Activated naive CD4-positive, alpha-beta T cell treated with anti-CD3 and anti-CD28 coated beads, Interleukin-2, amount 50 U/mL, for 24 hours (primary cell): ENCODE data around the gene FOSL2.
A peak's percentile ranks its signal among the peaks of the same experiment; 100 is the strongest.

Experiments used
- H3K27ac Mint-ChIP-seq: one replicate; pipeline ENCODE4 v1.8.0; 2021; ENCODE audit warnings: mild to moderate bottlenecking, mixed read lengths
- H3K27me3 Mint-ChIP-seq: one replicate; pipeline ENCODE4 v1.8.0; 2021; ENCODE audit warnings: mixed read lengths
- H3K36me3 Mint-ChIP-seq: one replicate; pipeline ENCODE4 v1.8.0; 2021; ENCODE audit warnings: mixed read lengths
- H3K4me1 Mint-ChIP-seq: one replicate; pipeline ENCODE4 v1.8.0; 2021; ENCODE audit warnings: mixed read lengths
- H3K4me3 Mint-ChIP-seq: one replicate; pipeline ENCODE4 v1.8.0; 2021; ENCODE audit warnings: mild to moderate bottlenecking, mixed read lengths
- H3K9me3 Mint-ChIP-seq: one replicate; pipeline ENCODE4 v1.8.0; 2021; ENCODE audit warnings: mixed read lengths

The FOSL2 gene

GRCh38 chr2:28352610-28353195 lies 40.0 kb upstream of the FOSL2 start:
- no peaks in the 10 kb centered on the region for H3K27me3 Mint-ChIP-seq
- peaks cover 20% of the 10 kb centered on the region for H3K4me1 Mint-ChIP-seq
- no peak overlapping the region for H3K4me3 Mint-ChIP-seq
- no peaks in the 10 kb centered on the region for H3K36me3 Mint-ChIP-seq
- no peak overlapping the region for H3K27ac Mint-ChIP-seq
- H3K9me3 Mint-ChIP-seq: no peaks in the 10 kb centered on the region

- H3K36me3 Mint-ChIP-seq: no peaks in the 10 kb centered on the region
- H3K9me3 Mint-ChIP-seq: no peaks in the 10 kb centered on the region
- H3K4me1 Mint-ChIP-seq: peaks cover 20% of the 10 kb centered on the region
- H3K4me3 Mint-ChIP-seq: no peak overlapping the region
- no peak overlapping the region for H3K27ac Mint-ChIP-seq
- H3K27me3 Mint-ChIP-seq: no peaks in the 10 kb centered on the region
Observed at GRCh38 chr2:28354920-28355520, 37.6 kb upstream of the FOSL2 start.

- Mint-ChIP-seq H3K36me3 (no peaks in the 10 kb centered on the region), H3K27me3 (no peaks in the 10 kb centered on the region), H3K4me1 (peaks cover 23% of the 10 kb centered on the region), H3K9me3 (no peaks in the 10 kb centered on the region), H3K4me3 (no peak overlapping the region), H3K27ac (no peak overlapping the region)
Observed at GRCh38 chr2:28355521-28356094, 37.0 kb upstream of the FOSL2 start.

DNA sequence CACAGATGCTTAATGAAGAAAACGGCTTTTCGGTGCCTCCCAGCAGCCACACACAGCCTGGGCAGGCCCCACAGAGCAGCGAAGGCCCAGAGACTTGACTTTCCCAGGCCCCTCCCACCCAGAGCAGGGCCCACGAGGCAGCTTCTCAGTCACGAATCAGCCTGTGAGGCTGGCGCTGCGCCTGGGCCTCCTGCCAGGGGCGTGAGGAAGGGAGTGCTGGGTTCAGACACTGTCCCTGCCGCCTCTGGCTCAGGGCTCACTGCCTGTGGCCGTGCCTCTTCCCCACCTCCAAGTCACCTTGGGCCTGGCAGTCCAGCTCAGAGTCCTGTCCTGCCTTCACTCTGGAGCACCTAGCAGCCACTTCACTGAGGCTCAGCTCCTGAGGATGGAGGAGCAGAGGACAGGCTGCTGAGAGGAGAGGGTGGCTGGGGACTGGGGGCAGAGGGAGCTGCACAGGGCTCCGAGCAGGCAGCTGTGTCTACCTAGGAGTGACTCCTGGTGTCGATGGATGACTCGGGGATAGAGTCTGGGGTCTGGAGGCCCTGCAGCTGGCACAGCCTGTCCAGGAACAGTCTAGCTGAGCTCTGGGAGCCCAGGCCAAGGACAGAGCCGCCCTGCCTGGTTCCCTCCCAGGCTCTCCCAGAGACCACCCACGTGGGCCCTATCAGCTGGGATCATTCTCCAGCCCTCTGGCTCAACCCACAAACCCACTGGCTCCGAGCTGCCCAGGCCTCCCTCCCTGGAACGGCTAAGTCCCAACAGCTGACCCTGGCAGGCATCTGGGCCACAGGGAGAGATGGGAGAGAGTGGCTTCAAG lies 36.4 kb upstream of the FOSL2 start:
- Mint-ChIP-seq H3K27me3 (no peaks in the 10 kb centered on the region), H3K9me3 (no peaks in the 10 kb centered on the region), H3K27ac (no peak overlapping the region), H3K36me3 (no peaks in the 10 kb centered on the region), H3K4me1 (peaks cover 29% of the 10 kb centered on the region), H3K4me3 (no peak overlapping the region)

DNA sequence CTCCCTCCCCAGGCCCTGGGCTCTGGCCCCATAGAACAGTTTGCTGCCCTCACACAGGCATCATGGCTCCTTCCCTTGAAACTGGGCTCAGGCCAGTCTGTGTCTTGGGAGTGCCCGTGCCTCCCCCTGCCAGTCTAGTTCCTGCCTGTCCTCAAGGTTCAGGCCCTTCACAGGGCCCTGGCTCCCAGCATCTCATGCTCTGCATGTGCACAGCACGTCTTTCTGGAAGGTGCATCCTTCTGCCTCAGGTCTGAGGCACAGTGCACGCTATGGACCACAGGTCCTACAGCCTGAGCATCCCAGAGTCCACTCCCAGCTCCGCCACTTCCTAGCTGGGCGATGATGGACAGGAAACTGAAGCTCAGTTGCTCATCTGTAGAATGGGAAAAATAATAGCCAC lies 35.6 kb upstream of the FOSL2 start:
- Mint-ChIP-seq H3K36me3 (no peaks in the 10 kb centered on the region), H3K9me3 (no peaks in the 10 kb centered on the region), H3K27me3 (no peaks in the 10 kb centered on the region), H3K27ac (no peak overlapping the region), H3K4me1 (peaks cover 34% of the 10 kb centered on the region), H3K4me3 (no peak overlapping the region)

- H3K36me3 Mint-ChIP-seq: no peaks in the 10 kb centered on the region
- no peak overlapping the region for H3K27ac Mint-ChIP-seq
- H3K9me3 Mint-ChIP-seq: no peaks in the 10 kb centered on the region
- no peak overlapping the region for H3K4me3 Mint-ChIP-seq
- H3K27me3 Mint-ChIP-seq: no peaks in the 10 kb centered on the region
- peaks cover 44% of the 10 kb centered on the region for H3K4me1 Mint-ChIP-seq
Observed at GRCh38 chr2:28357948-28358667, 34.5 kb upstream of the FOSL2 start.

DNA sequence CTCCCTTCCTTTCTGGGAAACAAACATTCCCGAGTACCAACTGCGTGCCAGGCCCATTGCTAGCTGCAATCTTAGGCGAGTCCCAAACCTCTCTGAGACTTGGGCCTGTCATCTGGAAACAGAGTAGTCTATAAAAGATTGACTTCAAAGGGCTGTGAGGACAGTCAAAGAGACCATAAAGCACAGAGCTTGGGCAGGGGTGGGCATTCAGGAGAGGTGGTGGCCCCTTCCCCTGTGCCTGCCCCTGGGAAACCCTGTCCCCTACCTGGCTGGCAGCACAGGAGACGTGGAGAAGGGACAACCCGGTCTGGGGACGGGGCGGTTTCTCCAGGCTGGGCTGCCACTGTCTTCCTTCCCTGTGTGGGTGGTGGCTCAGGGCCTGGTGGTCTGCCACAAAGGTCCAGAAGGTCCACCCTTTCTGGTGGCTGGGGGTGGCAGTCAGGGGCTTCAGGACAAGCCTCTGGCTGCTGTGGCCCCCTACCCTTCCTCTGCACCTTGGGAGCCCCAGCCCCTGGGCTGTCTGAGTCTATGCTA lies 33.9 kb upstream of the FOSL2 start:
- no peaks in the 10 kb centered on the region for H3K27me3 Mint-ChIP-seq
- H3K36me3 Mint-ChIP-seq: no peaks in the 10 kb centered on the region
- peak overlapping the region; percentile 74 for H3K4me3 Mint-ChIP-seq
- H3K9me3 Mint-ChIP-seq: no peaks in the 10 kb centered on the region
- peaks cover 47% of the 10 kb centered on the region for H3K4me1 Mint-ChIP-seq
- H3K27ac Mint-ChIP-seq: no peak overlapping the region

DNA sequence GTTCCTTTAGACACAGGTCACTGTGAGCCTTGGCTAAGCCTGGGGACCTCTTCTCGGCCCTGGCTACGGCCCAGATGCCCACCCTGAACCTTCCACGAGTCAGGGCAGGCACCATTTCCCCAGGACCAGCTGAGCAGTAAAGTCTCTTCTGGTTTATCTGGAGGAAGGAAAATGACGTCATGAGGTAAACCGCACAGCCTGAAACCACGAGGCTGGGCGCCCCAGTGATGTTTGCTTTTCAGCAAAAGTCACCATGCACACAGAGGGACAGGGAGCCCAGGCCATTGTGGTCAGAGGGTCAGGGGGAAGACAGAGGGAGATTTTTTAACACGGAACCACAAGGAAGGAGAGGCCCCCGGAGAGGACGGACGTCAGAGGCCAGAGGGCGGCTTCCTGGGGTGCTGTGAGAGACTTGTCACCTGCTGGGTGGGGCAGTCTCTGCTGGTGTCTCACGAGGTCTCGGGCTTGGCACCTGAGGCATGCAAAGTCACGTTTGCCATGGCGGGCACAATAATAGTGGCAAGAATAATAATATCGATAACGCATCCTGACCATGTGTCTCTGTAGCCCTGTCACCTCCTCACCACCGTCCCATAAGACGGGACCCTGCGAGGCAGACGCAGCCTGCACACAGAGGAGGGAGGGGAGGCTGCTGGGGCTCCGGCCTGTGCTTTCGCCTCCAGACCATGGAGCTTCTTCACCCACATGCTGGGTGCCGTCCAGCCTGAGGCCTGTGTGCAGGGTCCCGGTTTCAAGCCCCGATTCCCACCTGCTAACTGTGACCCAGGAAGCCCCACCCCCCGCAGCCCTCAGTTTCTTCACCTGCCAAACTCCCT lies 33.2 kb upstream of the FOSL2 start:
- H3K27me3 Mint-ChIP-seq: no peaks in the 10 kb centered on the region
- H3K9me3 Mint-ChIP-seq: no peaks in the 10 kb centered on the region
- no peaks in the 10 kb centered on the region for H3K36me3 Mint-ChIP-seq
- peak overlapping the region; percentile 74 for H3K4me3 Mint-ChIP-seq
- H3K27ac Mint-ChIP-seq: peak overlapping the region; percentile 92
- H3K4me1 Mint-ChIP-seq: peaks cover 52% of the 10 kb centered on the region

- Mint-ChIP-seq H3K9me3 (no peaks in the 10 kb centered on the region), H3K4me3 (peak overlapping the region; percentile 30), H3K36me3 (no peaks in the 10 kb centered on the region), H3K27ac (peak overlapping the region; percentile 55), H3K4me1 (peaks cover 59% of the 10 kb centered on the region), H3K27me3 (no peaks in the 10 kb centered on the region)
Observed at GRCh38 chr2:28360058-28360717, 32.5 kb upstream of the FOSL2 start.

DNA sequence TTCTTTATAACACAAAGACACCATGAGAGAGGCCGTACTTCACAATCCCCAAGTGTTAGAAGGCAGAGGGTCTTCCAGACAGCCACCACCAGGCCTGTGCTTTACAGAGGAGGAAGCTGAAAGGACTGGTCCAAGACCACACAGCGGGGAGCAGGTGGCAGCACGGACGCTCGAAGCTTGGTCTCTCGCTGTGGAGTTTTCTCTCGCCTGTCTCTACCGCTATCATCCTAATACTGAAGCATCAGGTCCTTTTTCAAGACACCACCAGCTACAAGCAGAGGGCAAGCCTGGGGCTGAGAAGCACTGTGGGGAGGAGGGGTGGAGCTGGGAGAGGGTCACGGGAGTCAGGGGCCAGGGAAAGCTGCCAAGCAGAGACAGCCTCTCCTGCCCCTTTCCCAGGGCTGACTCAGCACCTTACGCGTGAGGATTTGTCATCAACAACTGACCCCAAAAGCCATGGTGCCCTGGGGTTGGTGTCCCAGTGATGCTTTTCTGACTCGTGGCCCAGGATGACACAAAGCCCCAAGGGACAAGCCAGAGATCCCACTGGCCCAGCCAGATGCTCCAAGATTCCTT lies 31.9 kb upstream of the FOSL2 start:
- H3K4me3 Mint-ChIP-seq: peak overlapping the region; percentile 30
- no peaks in the 10 kb centered on the region for H3K27me3 Mint-ChIP-seq
- peak overlapping the region; percentile 41 for H3K27ac Mint-ChIP-seq
- H3K9me3 Mint-ChIP-seq: no peaks in the 10 kb centered on the region
- peaks cover 66% of the 10 kb centered on the region for H3K4me1 Mint-ChIP-seq
- H3K36me3 Mint-ChIP-seq: no peaks in the 10 kb centered on the region

- Mint-ChIP-seq H3K4me1 (peaks cover 76% of the 10 kb centered on the region), H3K27me3 (no peaks in the 10 kb centered on the region), H3K36me3 (no peaks in the 10 kb centered on the region), H3K27ac (peak overlapping the region; percentile 72), H3K9me3 (no peaks in the 10 kb centered on the region), H3K4me3 (peak overlapping the region; percentile 33)
Observed at GRCh38 chr2:28361991-28362710, 30.5 kb upstream of the FOSL2 start.

DNA sequence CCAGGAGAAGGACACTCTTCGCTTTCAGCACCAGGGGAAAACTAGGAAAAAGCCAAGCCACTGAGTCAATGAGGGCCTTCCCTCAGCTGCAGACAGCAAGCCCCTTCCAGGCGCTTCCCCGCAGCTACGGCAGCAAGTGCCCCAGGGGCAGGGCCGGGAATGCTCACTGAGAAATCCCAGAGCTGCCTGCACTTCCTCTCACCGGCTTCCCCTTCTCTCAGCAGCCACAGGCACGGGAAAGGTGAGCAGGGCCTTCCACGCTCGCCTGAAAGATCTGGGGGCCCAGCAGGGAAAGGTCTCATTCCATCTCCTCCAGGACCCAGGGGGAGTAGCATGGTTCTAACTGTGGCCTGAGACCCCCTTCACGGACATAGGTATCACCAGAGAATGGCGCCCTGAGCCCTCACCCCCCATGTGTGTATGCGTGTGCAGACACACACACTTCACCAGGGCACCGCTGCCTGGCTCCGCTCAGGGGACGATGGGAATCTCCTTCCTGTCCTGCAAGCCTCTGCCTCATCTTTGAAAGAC lies 29.6 kb upstream of the FOSL2 start:
- H3K36me3 Mint-ChIP-seq: no peaks in the 10 kb centered on the region
- H3K4me1 Mint-ChIP-seq: peaks cover 81% of the 10 kb centered on the region
- no peak overlapping the region for H3K27ac Mint-ChIP-seq
- H3K27me3 Mint-ChIP-seq: no peaks in the 10 kb centered on the region
- no peak overlapping the region for H3K4me3 Mint-ChIP-seq
- no peaks in the 10 kb centered on the region for H3K9me3 Mint-ChIP-seq

DNA sequence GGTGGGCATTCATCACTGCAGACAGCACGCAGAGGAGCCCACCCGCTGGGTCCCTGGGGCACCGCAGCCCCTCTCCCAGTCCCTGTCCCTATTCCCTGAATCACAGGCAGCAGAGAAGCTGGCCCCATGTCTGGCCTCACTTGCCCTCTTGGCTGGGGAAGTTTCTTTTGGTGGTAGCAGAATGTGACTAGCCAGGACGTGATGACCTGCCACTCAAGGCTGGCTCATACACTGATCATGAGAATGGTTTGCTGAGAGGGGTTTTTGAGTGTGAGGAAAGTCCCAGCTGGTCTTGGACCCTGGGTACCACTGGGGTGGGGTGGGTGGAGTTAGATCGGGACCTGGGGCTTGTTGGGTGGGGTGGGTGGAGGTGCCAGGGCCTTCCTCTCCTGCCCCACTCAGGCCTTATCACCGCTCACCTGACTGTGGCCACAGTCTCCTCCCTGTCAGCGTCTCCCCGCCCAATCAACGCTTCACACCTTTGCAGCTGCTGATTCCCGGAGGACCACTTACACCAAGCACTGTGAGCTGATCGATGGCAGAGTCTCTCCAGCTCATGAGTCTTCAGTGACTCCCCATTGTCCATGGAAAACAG lies 28.9 kb upstream of the FOSL2 start:
- Mint-ChIP-seq H3K36me3 (no peaks in the 10 kb centered on the region), H3K4me3 (no peak overlapping the region), H3K27me3 (no peaks in the 10 kb centered on the region), H3K4me1 (peaks cover 77% of the 10 kb centered on the region), H3K27ac (no peak overlapping the region), H3K9me3 (no peaks in the 10 kb centered on the region)
